NAMALWA (cell line): Measurements from ENCODE around the gene RGS7BP.
"Not testable (repeated sequence)": the region's sequence is repeated elsewhere in the genome, so short reads cannot be mapped to it uniquely, and the experiment has no call there.

Experiments
- DNase-seq: peaks from one replicate; pipeline ENCODE4 v3.0.0-alpha.2; 2015; ENCODE audit warnings: low spot score

RGS7BP gene

DNA sequence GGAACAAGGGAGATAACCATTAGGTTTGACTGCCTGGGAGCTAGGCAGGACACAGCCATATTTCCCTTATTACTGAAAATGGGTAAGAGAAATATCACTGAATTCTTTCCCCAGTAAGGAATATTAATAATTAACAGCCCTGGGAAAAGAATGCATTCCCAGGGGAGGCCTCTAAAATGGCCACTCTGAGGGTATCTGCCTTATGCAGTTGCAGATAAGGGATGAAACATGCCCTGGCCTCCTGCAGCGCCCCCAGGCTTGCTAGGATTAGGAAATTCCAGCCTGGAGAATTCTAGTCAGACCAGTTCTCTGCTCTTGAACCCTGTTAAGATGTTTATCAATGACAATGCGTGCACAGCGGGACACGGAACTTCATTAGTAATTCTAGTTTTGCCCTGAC, 52.8 kb downstream of the RGS7BP start:
- not testable (repeated sequence) for DNase-seq

DNA sequence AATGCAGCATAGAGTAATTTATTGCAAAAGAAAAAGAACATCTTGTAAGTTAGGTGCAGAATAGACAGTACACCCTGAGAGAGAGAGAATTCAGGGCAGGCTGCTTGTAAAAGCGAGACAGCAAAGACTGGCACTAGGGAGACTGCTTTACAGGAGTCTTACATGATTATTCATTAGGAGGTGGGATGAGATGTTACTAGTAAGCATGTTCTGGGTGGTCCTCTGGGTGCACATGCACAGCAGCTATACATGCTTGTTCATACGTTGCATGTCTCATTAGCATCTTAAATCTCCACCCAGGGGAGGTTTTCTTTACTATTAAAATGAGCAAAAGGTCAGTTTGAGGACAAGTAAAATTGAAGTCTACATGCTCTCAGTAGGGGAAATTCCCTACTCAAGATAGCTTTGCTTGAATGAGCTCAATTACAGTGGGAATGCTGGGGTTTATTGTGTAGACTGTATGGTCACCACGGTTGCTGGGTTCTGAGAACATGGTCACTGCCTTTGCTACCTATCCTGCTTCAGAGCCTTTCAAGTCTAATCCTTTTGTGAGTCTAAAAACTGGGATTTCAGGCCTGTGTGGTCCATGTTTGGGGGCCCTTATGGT, 60.6 kb downstream of the RGS7BP start:
- no peak for DNase-seq

DNA sequence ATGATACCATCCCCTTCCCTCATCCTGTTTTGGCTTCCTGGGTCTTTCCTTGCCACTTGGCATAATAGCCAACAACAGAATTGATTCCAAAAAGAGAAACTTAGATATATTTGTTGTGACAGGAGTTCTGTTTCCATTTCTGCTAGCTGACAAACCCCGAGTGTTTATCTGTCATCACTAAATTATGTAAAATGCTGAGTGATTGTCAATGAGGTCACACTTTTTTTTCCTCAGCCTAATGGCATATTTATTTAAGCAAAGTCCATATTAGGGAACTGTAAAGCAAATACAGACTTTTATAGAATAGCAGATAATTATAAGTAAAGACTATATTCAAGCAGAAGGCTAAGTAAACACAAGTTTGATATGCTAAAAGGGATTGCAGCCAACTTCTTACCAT, 64.0 kb downstream of the RGS7BP start:
- no peak for DNase-seq

DNA sequence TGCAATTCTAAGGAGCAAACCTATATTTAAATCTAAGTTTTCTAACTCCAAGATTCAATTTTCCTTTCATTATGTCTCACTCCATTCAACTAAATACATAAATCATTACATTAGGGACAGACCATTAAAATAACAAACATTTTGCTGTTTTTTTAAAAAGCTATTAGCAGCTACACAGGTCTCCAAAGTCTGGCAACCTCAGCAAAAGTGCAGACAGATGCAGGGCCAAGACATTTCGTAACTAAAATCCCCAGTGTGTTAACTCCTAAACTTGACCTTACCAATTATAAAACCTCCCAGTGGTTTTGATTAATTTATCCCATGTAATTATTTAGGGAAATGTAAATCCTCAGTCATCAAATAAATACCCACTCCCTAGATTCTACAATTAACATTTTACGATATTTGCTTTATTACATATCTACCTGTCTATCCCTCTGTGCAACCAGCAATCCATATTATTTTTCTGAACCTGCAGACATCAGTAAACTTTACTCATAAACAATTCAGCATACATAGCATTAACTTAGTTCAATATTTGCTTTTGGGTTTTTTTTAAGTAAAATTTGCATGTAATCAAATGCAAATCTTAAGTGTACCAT, 64.7 kb downstream of the RGS7BP start:
- no peak for DNase-seq

DNA sequence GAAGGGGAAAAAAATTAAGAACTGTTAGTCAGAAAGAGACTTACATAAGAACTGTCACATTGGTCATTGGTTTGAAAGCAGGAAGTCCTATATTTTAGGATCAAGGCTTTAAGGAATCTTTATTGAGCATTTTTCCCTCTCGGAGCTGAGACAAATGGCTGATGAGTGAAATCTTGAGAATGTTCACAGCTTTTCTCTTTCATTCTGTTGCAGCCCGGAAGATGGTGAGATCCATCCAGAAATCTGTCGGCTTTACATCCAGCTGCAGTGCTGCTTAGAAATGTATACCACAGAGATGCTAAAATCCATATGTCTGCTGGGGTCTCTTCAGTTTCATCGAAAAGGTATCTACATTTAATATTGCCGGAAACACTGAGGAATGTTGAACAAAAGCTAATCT, 69.7 kb downstream of the RGS7BP start:
- DNase-seq, result no peak

DNA sequence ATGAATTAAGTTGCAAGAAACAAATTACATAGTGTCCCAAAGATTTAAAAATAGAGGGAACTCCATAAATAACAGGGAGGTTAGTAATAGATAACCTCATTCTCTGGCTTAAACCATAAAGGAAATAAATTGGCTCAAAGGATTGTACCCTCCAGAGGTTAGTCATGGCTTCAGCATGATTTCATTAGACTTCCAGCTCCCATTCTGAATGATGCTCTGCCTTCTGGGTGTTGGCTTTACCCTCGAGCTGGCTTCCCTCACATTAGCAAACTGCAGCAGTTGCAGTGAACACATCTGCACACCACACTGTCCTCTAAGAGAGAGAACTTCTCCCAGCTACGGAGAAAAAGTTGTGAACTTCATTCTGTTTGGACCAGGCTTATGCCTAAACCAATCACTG, 70.4 kb downstream of the RGS7BP start:
- no peak for DNase-seq

DNA sequence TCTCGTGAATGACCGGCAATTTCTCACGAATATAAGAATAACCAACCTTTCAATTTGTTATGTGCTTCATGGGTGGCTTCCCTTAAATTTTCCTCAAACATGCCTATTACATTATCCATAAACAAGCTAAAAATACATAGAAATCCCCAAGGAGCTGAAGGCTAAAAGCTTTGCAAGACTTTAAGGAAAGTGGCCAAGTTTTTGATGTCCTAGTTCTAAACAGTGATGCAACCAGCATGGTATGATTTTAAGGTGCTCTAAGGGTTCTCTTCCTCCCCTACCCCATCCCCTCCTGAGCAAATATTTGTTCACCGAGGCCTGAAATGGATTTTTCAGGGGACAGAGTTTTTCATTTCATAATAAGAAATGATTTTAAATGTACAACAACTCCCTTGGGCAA, 79.8 kb downstream of the RGS7BP start:
- DNase-seq, result no peak

DNA sequence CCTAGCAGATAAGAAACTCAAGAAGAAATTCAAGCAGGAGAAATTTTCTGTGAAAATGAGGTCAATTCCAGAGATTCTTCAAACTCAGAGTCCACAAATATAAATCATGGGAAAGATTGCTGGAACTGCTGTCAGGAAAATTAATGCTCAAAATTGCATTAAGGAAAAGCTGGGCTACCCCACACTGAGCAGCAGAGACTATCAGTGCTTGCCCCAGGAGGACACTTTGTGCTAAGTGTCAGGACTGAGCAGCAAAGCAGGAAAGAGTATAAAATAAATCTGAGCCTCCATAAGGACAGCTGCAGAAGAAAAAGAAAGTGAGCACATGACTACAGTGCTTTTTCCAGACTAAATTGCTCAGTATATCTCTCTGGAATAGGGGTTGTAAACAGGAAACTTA, 81.6 kb downstream of the RGS7BP start:
- DNase-seq, result no peak

DNA sequence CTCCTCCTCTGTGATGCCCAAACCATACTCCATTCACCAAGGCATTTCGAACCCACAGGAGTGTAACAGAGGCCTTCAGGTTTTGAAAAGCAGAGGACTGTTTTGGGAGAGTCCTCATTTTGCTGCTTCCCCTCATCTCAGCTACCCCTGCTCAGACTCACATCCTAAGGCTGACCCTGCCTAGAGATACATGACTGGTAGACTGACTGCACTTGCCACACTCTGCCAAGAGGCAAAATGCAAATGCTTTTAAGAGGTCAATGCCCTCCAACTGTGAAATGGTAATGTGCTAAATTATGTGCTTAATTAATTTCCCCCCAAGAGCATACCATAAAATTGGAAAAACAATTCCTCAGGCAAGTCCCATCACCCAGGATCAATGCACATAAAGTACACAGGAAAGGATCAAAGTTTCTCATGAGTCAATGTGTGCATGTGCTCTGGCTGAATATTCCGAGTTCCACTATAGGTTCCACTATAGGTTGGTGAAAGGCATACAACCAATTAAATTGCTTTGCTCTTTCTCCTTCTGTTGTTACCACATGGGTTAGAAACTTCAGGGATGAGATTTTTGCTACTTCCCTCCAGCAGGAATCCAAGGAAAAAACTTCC, 87.0 kb downstream of the RGS7BP start:
- no peak for DNase-seq

DNA sequence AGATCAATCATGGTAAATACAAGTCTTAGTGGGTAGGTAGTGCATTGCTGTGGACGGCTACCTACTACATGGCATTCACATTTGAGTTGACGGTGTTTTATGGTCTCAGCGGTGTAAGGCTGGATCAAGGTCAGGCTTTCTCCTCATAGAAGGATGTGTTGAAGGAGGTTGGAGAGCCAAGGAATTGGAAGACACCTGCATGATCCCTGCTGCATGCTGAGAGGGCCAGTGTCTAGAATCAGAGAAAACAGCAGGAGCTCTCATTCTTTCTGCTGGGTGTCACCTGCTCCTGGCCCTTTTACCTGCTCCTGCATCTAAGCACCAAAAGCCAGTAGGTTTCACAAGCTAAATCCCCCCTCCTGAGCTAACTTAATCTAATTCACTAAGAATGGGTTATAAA, 88.2 kb downstream of the RGS7BP start:
- no peak for DNase-seq

DNA sequence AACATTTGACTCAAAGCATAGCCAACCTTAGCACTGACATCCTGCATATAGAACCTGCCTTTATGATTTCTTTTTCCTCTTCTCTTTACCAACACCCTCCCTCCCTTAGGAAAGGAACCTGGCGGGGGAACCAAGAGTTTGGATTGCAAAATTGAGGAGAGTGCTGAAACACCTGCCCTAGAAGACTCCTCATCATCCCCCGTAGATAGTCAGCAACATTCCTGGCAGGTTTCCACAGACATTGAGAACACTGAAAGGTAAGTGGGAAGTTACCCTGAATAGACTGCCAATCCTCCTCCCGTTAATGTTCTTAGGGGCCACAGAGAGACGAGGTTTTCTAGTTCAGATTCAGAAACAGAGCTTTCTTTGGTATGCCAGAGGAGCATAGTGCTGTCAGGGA, 88.8 kb downstream of the RGS7BP start:
- no peak for DNase-seq

DNA sequence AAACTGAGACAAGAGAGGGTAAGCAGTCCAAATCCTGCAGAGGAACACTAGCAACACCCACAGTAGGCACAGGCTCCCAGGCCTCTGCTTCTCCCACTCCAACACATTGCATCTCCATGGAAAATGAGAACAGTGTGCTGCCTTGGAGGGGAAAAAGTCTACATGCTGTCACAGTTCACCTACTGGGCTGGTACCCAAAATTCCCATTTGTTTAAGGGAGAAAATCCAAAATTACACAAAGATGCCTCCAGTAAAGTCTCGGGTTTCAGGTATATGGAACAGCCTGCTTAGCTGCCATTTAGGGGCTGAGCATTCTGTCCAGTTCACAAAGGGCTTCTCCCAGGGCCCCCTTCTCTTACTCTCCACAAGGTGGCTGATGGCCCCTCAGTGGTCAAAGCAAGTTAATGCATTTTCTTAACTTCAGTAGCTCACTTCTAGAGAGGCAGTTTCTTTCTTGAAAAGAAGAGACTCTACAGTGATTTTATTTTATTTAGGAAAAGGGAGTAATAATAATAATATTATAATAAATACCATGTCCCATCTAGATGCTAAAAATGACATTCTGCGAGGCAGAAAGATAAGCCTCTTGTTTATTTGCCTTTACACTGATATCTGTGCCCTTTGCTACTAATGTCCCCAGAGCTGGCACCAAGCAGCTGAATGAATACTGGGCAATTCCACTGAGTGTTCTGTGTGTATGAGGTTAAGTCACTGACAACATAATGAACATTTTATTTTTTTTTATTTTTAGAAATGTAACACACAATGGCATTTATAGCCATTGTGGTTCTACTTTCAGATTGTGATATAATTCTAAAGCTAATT, 89.4 kb downstream of the RGS7BP start:
- peak; percentile 52 for DNase-seq

DNA sequence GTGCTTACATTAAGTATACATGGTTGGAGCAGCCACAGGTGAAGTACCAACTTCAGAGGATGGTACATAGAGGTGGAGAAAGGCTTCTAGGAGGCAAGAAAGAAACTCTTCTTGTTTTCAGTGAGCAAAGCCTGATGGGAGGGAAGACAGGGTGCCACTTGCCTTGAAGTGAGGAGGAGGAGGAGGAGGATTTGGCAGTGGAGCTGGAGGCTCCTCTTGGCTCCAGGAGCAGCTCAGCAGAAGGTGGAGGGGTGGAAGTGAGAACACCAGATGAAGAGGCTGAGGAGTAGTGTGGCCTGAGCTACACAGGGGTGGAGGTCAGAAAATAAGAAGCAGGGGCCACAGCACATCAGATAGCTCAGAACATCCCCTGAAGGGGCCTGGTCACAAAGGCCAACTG, 93.4 kb downstream of the RGS7BP start:
- no peak for DNase-seq

DNA sequence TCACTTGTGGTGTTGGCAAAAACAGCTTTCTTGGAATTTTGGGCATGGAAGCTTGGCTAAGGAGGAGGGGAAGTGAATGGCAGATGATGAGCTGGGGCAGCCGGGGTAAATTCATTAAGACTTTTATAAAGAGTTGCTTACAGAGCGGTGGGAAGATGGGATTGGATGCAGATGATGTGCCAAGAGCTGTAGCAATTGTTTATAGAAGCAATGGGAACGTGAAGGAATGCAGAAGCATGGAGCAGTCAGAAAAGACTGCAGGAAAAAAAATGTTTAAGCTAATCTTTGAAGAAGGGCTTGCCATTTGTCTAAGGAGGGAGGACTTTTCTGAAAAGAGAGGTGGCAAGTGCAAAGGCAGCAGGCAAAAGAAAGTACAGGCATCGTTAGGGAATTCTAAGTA, 97.9 kb downstream of the RGS7BP start:
- DNase-seq, result no peak

DNA sequence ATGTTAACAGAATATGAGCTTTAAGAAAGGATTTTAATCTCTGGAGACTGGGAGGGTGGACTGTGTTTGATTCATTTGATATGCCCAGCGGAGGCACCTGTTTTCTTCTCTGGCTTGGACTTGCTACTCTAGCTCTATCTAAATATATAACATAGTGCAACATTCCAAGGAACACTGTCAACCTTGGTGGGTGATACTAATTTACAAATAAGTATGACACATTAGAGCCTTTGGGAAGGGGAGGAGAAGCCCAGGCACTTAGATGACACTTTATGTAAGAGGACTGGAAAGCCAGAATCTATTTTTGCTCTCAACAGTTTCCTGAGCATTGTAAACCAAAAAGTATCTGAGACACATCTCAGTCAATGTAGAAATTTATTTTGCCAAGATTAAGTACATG, 101.1 kb downstream of the RGS7BP start:
- DNase-seq, result no peak

DNA sequence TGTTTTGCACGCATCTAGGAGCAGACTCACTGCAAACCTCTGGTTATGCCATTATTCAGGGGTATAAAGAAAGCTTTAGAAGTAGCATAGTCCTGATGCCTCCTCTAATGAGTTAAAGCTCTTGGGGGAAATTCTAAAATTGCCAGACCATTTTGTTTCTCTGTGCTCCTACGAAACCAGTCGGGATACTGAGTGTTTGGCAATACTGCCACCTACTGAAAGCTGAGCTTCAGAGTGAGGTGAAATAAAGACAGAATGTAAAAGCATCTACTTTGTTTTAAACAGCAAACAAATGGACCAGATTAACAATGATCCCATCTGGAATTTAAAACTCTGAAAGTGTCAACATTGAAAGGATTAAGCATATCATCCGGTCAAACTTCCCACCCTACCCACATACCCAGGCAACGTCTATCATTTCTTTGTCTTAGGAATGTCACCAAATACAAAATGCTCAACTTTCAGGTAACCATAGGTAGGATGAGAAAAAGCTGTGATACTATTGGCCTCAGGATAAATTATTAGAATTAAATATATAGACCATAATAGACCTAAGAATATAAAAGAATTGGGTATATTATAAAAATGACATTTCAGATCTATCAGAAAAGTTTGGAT, 106.6 kb downstream of the RGS7BP start:
- DNase-seq, result peak; percentile 70

DNA sequence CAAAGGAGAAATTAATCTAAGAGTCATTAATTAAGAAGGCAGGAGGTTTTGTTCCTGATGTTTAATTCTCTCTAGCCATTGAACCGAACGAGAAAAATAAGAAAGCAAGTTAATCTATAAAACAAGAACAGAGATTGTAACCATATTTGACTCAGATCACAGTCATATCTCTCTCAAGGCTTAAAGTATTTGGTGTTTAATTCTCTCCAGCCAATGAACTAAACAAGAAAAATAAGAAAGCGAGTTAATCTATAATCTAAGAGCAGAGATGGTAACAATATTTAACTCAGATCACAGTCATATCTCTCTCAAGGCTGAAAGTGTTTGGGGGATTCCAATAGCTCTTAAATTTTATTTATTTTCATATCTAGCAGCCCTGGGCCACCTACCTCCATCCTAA, 110.1 kb downstream of the RGS7BP start:
- DNase-seq, result no peak

DNA sequence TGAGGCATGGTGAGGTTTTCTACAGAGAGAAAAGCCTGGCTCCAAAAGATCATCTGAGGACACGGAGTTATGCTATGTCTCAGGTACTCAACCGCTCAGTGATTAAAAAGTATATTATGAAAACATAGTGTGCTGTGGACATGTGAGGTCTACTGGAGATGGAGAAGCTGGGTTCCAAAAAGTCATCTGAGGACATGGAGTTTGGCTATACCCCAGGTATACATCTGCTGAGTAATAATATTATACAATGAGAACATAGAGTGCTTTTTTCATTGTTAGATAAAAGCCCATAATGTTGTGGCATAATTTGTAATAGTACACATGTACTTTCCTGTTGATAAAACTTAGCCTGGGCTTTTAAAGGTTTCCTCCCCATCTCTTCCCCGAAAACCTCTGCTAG, 113.8 kb downstream of the RGS7BP start:
- no peak for DNase-seq

DNA sequence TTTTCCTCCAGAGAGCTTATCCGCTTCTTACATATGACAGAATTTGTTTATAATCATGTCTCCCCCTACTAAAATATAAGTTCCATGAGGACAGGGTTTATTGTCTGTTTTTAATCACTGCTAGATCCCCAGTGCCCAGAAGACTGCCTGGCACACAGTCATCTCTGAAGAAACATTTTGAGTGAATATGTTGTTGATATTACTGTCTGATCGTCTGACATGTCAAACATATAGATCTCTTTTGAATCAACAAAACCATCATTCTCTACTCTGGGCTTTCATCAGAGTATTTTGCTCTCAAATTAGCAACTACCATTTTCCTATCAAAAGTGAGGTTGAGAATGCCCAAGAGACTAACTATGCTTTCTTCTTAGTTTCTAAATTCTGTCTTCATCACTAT, 117.2 kb downstream of the RGS7BP start:
- no peak for DNase-seq

DNA sequence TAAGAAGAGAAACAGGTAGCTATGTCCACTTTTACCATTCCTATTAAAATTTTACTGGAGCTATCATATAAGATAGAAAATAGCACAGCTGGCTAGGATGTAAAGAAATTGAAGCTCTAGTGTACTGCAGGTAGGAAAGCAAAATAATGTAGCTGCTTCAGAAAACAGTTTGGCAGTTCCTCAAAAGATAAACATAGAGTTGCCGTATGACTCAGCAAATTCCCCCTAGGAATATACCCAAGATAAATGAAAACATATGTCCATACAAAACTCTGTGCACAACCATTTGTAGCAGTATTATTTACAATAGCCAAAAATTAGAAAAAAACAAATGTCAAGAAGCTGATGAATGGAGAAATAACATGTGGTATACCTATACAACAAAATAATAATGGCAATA, 119.9 kb downstream of the RGS7BP start:
- no peak for DNase-seq

DNA sequence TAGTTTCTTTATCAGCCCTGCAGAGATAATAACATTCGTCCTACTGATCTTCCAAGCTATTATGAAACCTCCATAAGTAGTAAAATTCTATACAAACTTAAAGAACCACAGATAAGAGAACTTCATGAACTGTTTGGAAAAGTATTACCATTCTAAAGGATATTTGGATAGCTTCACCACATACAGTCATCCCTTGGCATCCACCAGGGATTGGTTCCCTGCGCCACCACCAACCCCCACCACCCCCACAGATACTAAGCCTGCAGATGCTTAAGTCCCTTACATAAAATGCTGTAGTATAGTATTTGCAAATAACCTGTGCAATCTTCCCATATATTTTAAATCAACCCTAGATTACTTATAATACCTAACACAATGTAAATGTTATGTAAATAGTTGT, 123.1 kb downstream of the RGS7BP start:
- no peak for DNase-seq

DNA sequence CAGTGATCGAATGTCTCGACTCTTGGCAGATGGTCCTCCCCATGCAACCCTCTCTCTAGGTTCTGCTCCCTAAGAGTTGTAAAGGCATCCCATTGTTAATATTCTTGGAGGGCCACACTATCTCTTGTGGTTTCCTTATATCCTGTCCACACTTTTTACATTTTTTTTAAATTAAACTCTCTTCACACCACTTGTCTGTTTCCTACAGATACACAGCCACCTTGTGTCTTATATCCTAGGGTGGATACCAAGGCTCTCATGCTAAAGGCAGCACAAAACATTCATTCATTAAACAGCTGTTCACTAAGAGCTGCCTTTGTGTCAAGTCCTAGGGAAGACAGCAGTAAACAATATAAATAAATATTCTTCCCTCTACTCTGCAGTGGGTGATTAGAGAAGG, 124.0 kb downstream of the RGS7BP start:
- no peak for DNase-seq

DNA sequence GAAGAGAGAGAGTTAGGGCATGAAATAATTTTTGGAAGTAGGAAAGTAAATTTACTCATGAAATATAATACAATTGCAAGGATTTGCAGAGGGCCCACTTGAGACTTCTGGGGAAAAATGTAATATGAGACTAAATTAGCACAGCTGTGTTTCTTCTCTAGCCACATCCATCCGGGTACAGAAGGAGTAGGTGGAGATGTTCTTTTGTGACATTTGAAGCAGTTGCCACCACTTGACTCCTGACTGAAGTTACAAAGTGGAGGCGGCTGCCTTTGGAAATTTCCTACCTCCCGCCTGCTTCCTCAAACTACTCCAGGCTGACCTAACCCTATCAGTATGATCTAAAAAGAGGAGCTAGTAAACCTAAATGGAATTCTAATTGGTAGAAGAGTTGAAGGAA, 126.4 kb downstream of the RGS7BP start:
- no peak for DNase-seq
